ENCODE measurements around the gene KCNAB2.
A peak's percentile ranks its signal among the peaks of the same experiment; 100 is the strongest.

Gene KCNAB2

GRCh38 chr1:6107409-6108356 is 62.0 kb downstream of the KCNAB2 start:
- DNase-seq (ENCODE audit: low read depth), result no peak
- TF ChIP-seq CTCF (conservative IDR thresholded peaks at IDR 0.05; ENCODE audit: low read depth, low read length), result no peak
- H3K4me3 ChIP-seq (ENCODE audit: low read depth, low read length), result no peak overlapping the region

GRCh38 chr1:6108476-6108875 is 62.8 kb downstream of the KCNAB2 start:
- no peak for TF ChIP-seq CTCF (conservative IDR thresholded peaks at IDR 0.05; ENCODE audit: low read depth, low read length)

GRCh38 chr1:6108937-6109614 is 63.4 kb downstream of the KCNAB2 start:
- no peak overlapping the region for H3K4me3 ChIP-seq (ENCODE audit: low read depth, low read length)
- DNase-seq (ENCODE audit: low read depth), result peak; percentile 79
- peak; percentile 80 for TF ChIP-seq CTCF (conservative IDR thresholded peaks at IDR 0.05; ENCODE audit: low read depth, low read length)

More at GRCh38 chr1:6108476-6108875, 62.8 kb downstream of the KCNAB2 start:
- DNase-seq (ENCODE audit: low read depth), result no peak
- H3K4me3 ChIP-seq (ENCODE audit: low read depth, low read length), result no peak overlapping the region

- TF ChIP-seq CTCF (conservative IDR thresholded peaks at IDR 0.05; ENCODE audit: low read depth, low read length), result no peak
- no peak for DNase-seq (ENCODE audit: low read depth)
Measured at GRCh38 chr1:6109688-6110087, 64.0 kb downstream of the KCNAB2 start.

GRCh38 chr1:6110326-6110725 is 64.6 kb downstream of the KCNAB2 start:
- no peak for DNase-seq (ENCODE audit: low read depth)
- H3K4me3 ChIP-seq (ENCODE audit: low read depth, low read length), result no peak overlapping the region
- TF ChIP-seq CTCF (conservative IDR thresholded peaks at IDR 0.05; ENCODE audit: low read depth, low read length), result no peak

More at GRCh38 chr1:6109688-6110087, 64.0 kb downstream of the KCNAB2 start:
- H3K4me3 ChIP-seq (ENCODE audit: low read depth, low read length), result no peak overlapping the region

- H3K4me3 ChIP-seq (ENCODE audit: low read depth, low read length), result no peak overlapping the region
- no peak for TF ChIP-seq CTCF (conservative IDR thresholded peaks at IDR 0.05; ENCODE audit: low read depth, low read length)
- no peak for DNase-seq (ENCODE audit: low read depth)
Measured at GRCh38 chr1:6111571-6111970, 65.9 kb downstream of the KCNAB2 start.

Data from choroid plexus epithelial cell (primary cell).